ENCODE data around the gene C1orf210. TPM values are rescaled to one million over a fixed set of nuclear protein-coding genes. Genes with fewer than 3 reads are reported as not detected.

Gene C1orf210
- total RNA-seq, 1 donor from 2014 or later: 6.6 TPM

- no peak for TF ChIP-seq CTCF (IDR thresholded peaks at IDR 0.05; ENCODE audit: insufficient read depth, low read length, poor library complexity, severe bottlenecking)
- Histone ChIP-seq H3K36me3 (ENCODE audit: control insufficient read depth, insufficient read depth, low read length) (no peaks in the 10 kb centered on the region), H3K27me3 (ENCODE audit: control insufficient read depth, insufficient read depth, low read length) (peaks cover 5% of the 10 kb centered on the region), H3K4me3 (ENCODE audit: low read depth, low read length) (no peak overlapping the region)
- no peak for DNase-seq (ENCODE audit: low read depth)
Measured at GRCh38 chr1:43251024-43251423, 34.4 kb downstream of the C1orf210 start.

DNA sequence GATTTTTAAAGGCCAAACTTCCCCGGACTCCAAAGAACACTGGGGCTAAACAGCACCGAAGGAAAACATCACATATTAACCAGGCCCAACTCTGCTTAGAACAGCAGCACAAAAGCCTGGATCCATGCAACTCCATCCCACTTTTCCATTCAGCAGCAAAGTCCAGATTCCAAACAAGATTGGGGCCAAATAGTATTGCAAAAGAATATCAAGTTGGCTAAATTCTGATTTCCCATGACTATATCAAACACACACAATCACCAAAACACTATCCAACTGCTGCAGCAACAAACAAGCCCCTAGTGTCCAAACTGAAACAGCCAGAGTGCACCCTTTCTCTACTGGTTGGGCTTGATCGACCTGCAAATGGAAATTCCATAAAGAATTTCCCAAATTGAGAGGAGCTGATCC, 35.0 kb downstream of the C1orf210 start:
- TF ChIP-seq CTCF (IDR thresholded peaks at IDR 0.05; ENCODE audit: insufficient read depth, low read length, poor library complexity, severe bottlenecking): no peak
- Histone ChIP-seq H3K4me3 (ENCODE audit: low read depth, low read length) (no peak overlapping the region), H3K36me3 (ENCODE audit: control insufficient read depth, insufficient read depth, low read length) (no peaks in the 10 kb centered on the region), H3K27me3 (ENCODE audit: control insufficient read depth, insufficient read depth, low read length) (peaks cover 5% of the 10 kb centered on the region)
- no peak for DNase-seq (ENCODE audit: low read depth)

GRCh38 chr1:43247256-43247921, 38.0 kb downstream of the C1orf210 start:
- Histone ChIP-seq H3K27me3 (ENCODE audit: control insufficient read depth, insufficient read depth, low read length) (no peaks in the 10 kb centered on the region), H3K36me3 (ENCODE audit: control insufficient read depth, insufficient read depth, low read length) (no peaks in the 10 kb centered on the region)
- no peak for DNase-seq (ENCODE audit: low read depth)

DNA sequence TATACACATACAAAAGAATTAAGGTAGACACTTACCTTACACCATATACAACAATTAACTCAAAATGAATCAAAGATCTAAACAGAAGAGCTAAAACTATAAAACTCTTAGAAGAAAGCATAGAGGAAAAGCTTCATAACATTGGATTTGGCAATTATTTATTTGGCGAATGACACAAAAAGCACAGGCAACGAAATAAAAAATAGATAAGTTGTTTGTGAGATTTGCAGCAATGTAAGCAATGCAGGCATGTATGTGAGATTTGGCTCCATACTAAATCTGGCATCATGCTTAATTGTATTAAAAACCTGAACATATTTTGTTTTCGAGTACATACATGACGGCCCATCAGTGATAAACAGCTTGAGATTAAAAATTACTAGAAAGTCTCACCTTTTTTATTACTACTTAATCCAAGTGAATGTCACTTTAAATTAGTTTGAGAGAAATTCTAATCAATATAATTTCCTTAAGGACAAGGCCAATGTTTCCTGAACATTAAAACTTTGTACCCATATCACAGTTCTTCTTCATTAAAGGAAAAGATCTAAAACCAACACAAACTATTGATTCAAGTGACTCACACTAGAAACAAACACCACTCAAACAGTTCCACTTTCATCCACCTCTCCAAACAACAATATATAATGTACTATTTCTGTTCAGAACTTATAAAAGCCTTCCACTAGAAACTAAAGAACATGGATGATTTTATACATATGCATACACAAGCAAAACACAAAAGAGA, 38.7 kb downstream of the C1orf210 start:
- Histone ChIP-seq H3K36me3 (ENCODE audit: control insufficient read depth, insufficient read depth, low read length) (no peaks in the 10 kb centered on the region), H3K27me3 (ENCODE audit: control insufficient read depth, insufficient read depth, low read length) (no peaks in the 10 kb centered on the region), H3K4me3 (ENCODE audit: low read depth, low read length) (no peak overlapping the region)
- TF ChIP-seq CTCF (IDR thresholded peaks at IDR 0.05; ENCODE audit: insufficient read depth, low read length, poor library complexity, severe bottlenecking): no peak
- no peak for DNase-seq (ENCODE audit: low read depth)

More at GRCh38 chr1:43247256-43247921, 38.0 kb downstream of the C1orf210 start:
- H3K4me3 ChIP-seq (ENCODE audit: low read depth, low read length): no peak overlapping the region
- no peak for TF ChIP-seq CTCF (IDR thresholded peaks at IDR 0.05; ENCODE audit: insufficient read depth, low read length, poor library complexity, severe bottlenecking)

- no peak for TF ChIP-seq CTCF (IDR thresholded peaks at IDR 0.05; ENCODE audit: insufficient read depth, low read length, poor library complexity, severe bottlenecking)
- no peaks in the 10 kb centered on the region for H3K36me3 ChIP-seq (ENCODE audit: control insufficient read depth, insufficient read depth, low read length)
- H3K27me3 ChIP-seq (ENCODE audit: control insufficient read depth, insufficient read depth, low read length): no peaks in the 10 kb centered on the region
- H3K4me3 ChIP-seq (ENCODE audit: low read depth, low read length): no peak overlapping the region
- DNase-seq (ENCODE audit: low read depth): no peak
Measured at GRCh38 chr1:43243299-43243698, 42.1 kb downstream of the C1orf210 start.

All from kidney epithelial cell (primary cell).